OCI-LY7 (cell line): ENCODE data around the gene GRIA1. TPM values are rescaled to one million over a fixed set of nuclear protein-coding genes. Genes with fewer than 3 reads are reported as not detected.

ENCODE experiments used
- BruUV-seq: library from RNA; stranded (reverse); fragments of 400-500 nt; replicated peaks from 2 replicates; lab custom pipeline; 2021; lab: Mats Ljungman, UMichigan
- CTCF ChIA-PET: fragments of 300-600 bp; sonication (Branson Sonifier 250); formaldehyde crosslinking; loops from one replicate; lab custom pipeline; 2022; ENCODE audit warnings: antibody characterized with exemption; ENCODE audit not compliant: unreplicated experiment; lab: Charles Lee
- POLR2A ChIA-PET: fragments of 300-600 bp; sonication (Branson Sonifier 250); formaldehyde crosslinking; loops from one replicate; lab custom pipeline; 2022; ENCODE audit warnings: antibody characterized with exemption; lab: Charles Lee
- DNase-seq: peaks from one replicate; pipeline ENCODE4 v3.0.0-alpha.2; 2015; ENCODE audit warnings: low spot score
- H2AFZ ChIP-seq: fragments of 200-600 bp; sonication (generic), shearing (Covaris generic); 2 replicates; pipeline ENCODE4 v1.6.1; 2014; ENCODE audit warnings: mild to moderate bottlenecking, antibody characterized with exemption, low read length, moderate library complexity
- H3K27ac ChIP-seq: fragments of 200-600 bp; sonication (generic); 2 replicates; pipeline ENCODE4 v1.5.1; 2014; ENCODE audit warnings: mixed run types, low read depth, mild to moderate bottlenecking, moderate library complexity, low read length, inconsistent platforms; ENCODE audit not compliant: poor library complexity, severe bottlenecking
- H3K36me3 ChIP-seq: fragments of 200-600 bp; sonication (generic); 2 replicates; pipeline ENCODE4 v1.6.1; 2014; ENCODE audit warnings: mild to moderate bottlenecking, antibody characterized with exemption, low read length, moderate library complexity, mixed read lengths; ENCODE audit not compliant: insufficient read depth
- H3K4me1 ChIP-seq: fragments of 200-600 bp; sonication (generic); 2 replicates; pipeline ENCODE4 v1.5.1; 2014; ENCODE audit warnings: mild to moderate bottlenecking, low read length; ENCODE audit not compliant: insufficient read depth, poor library complexity, severe bottlenecking
- H3K4me2 ChIP-seq: fragments of 200-600 bp; sonication (generic); 2 replicates; pipeline ENCODE4 v1.6.1; 2014; ENCODE audit warnings: mild to moderate bottlenecking, low read length
- H3K4me3 ChIP-seq: fragments of 200-600 bp; sonication (generic); 2 replicates; pipeline ENCODE4 v1.5.1; 2014; ENCODE audit warnings: mild to moderate bottlenecking, low read depth, low read length; ENCODE audit not compliant: poor library complexity, severe bottlenecking
- H3K79me2 ChIP-seq: fragments of 200-600 bp; sonication (generic); 2 replicates; pipeline ENCODE4 v1.6.1; 2016; ENCODE audit warnings: low read depth, mild to moderate bottlenecking, low read length, moderate library complexity, mixed read lengths; ENCODE audit not compliant: insufficient read depth
- H3K9me2 ChIP-seq: fragments of 200-600 bp; sonication (generic); 2 replicates; pipeline ENCODE4 v1.6.1; 2016; ENCODE audit warnings: mild to moderate bottlenecking, low read length, mixed read lengths; ENCODE audit not compliant: insufficient read depth
- H3K9me3 ChIP-seq: fragments of 200-600 bp; sonication (generic); 2 replicates; pipeline ENCODE4 v1.6.1; 2014; ENCODE audit warnings: mild to moderate bottlenecking, mixed run types, low read length, mixed read lengths
- H4K20me1 ChIP-seq: fragments of 200-600 bp; sonication (generic); 2 replicates; pipeline ENCODE4 v1.6.1; 2014; ENCODE audit warnings: mild to moderate bottlenecking, antibody characterized with exemption, low read length, moderate library complexity, mixed read lengths; ENCODE audit not compliant: insufficient read depth
- CTCF ChIP-seq: fragments of 200-600 bp; sonication (generic); conservative IDR thresholded peaks from 2 replicates; pipeline ENCODE4 v1.5.1; 2014; ENCODE audit warnings: mild to moderate bottlenecking, antibody characterized with exemption, low read length, moderate library complexity, mixed read lengths
- EZH2phosphoT487 ChIP-seq: fragments of 200-600 bp; sonication (generic); IDR thresholded peaks from 2 replicates; pipeline ENCODE4 v1.6.1; 2018; ENCODE audit warnings: low read depth, borderline replicate concordance, mild to moderate bottlenecking, mixed run types, antibody characterized with exemption, low read length, moderate library complexity, mixed read lengths
- intact Hi-C: fragments of 100-400 bp; cut with micrococcal nuclease; formaldehyde crosslinking; loops from one replicate; pipeline ENCODE4 v1.10.0; 2022; ENCODE audit not compliant: unreplicated experiment
- total RNA-seq, 2 experiments: library from RNA; depleted of rRNA in 1 of 2; stranded (reverse); fragments of >200 nt in 1 of 2; shearing (Covaris generic) in 1 of 2; gene quantifications; 2 replicates each; pipeline ENCODE4 v1.2.3, GENCODE V29; 2014 to 2022

The GRIA1 gene
- total RNA-seq, 2 experiments from 2014 or later = not detected

- Histone ChIP-seq H3K4me1 (no peaks in the 10 kb centered on the region), H2AFZ (no peak overlapping the region), H3K9me2 (no peaks in the 10 kb centered on the region), H3K36me3 (no peaks in the 10 kb centered on the region), H3K9me3 (no peaks in the 10 kb centered on the region), H4K20me1 (no peaks in the 10 kb centered on the region), H3K4me3 (no peak overlapping the region), H3K4me2 (no peak overlapping the region), H3K79me2 (no peaks in the 10 kb centered on the region), H3K27ac (no peak overlapping the region)
- intact Hi-C loops = no loop called here
- POLR2A ChIA-PET = no interaction called here
- no peak for TF ChIP-seq EZH2phosphoT487
- no peak for TF ChIP-seq CTCF
- CTCF ChIA-PET = no interaction called here
- no peak for DNase-seq
- no TSS peak for BruUV-seq
Measured at GRCh38 chr5:153780876-153781705, 290.6 kb downstream of the GRIA1 start.

- H3K4me1 ChIP-seq = no peaks in the 10 kb centered on the region
- H3K4me3 ChIP-seq = no peak overlapping the region
- H3K79me2 ChIP-seq = no peaks in the 10 kb centered on the region
- no peak for DNase-seq
- H3K4me2 ChIP-seq = no peak overlapping the region
- intact Hi-C loops = no loop called here
- H2AFZ ChIP-seq = no peak overlapping the region
- no peaks in the 10 kb centered on the region for H3K36me3 ChIP-seq
- CTCF ChIA-PET = no interaction called here
- no TSS peak for BruUV-seq
- H4K20me1 ChIP-seq = no peaks in the 10 kb centered on the region
- H3K27ac ChIP-seq = no peak overlapping the region
- POLR2A ChIA-PET = no interaction called here
- TF ChIP-seq EZH2phosphoT487 (no peak), CTCF (no peak)
- no peaks in the 10 kb centered on the region for H3K9me3 ChIP-seq
- H3K9me2 ChIP-seq = no peaks in the 10 kb centered on the region
Measured at GRCh38 chr5:153782589-153783361, 292.3 kb downstream of the GRIA1 start.

- no peak overlapping the region for H3K4me2 ChIP-seq
- no peaks in the 10 kb centered on the region for H3K36me3 ChIP-seq
- H3K9me2 ChIP-seq = no peaks in the 10 kb centered on the region
- no peaks in the 10 kb centered on the region for H3K9me3 ChIP-seq
- no peaks in the 10 kb centered on the region for H3K79me2 ChIP-seq
- TF ChIP-seq CTCF = no peak
- TF ChIP-seq EZH2phosphoT487 = no peak
- no peak overlapping the region for H2AFZ ChIP-seq
- BruUV-seq = no TSS peak
- no peak for DNase-seq
- no peak overlapping the region for H3K27ac ChIP-seq
- POLR2A ChIA-PET = interaction anchor here (0.7 kb wide), 1 partner anchor 196 kb away, joined by 3 read pairs; no protein-coding TSS in a partner anchor
- no peaks in the 10 kb centered on the region for H3K4me1 ChIP-seq
- no peaks in the 10 kb centered on the region for H4K20me1 ChIP-seq
- CTCF ChIA-PET = no interaction called here
- H3K4me3 ChIP-seq = no peak overlapping the region
- intact Hi-C loops = no loop called here
Measured at GRCh38 chr5:153783362-153783658, 292.8 kb downstream of the GRIA1 start.
